HL-60 (cell line): ENCODE data around the gene SLC26A8.

ENCODE experiments used
- GABPA ChIP-seq: IDR thresholded peaks from 2 replicates; pipeline ENCODE4 v1.6.1; 2012; ENCODE audit warnings: low read depth
- POLR2AphosphoS5 ChIP-seq: IDR thresholded peaks from 2 replicates; pipeline ENCODE4 v1.6.1; 2012; ENCODE audit warnings: low read depth
- SPI1 ChIP-seq: IDR thresholded peaks from 2 replicates; pipeline ENCODE4 v1.6.1; 2012; ENCODE audit warnings: low read depth, mild to moderate bottlenecking, borderline replicate concordance
- TF ChIP-seq, protein P1 (sequence below): IDR thresholded peaks from one replicate; pipeline ENCODE4 v1.5.1; 2011; ENCODE audit warnings: low read length, control low read depth, inconsistent platforms; ENCODE audit not compliant: insufficient read depth
- TF ChIP-seq, protein P2 (sequence below): IDR thresholded peaks from 2 replicates; pipeline ENCODE4 v1.6.1; 2012; ENCODE audit warnings: low read depth; ENCODE audit not compliant: insufficient replicate concordance

DNA sequence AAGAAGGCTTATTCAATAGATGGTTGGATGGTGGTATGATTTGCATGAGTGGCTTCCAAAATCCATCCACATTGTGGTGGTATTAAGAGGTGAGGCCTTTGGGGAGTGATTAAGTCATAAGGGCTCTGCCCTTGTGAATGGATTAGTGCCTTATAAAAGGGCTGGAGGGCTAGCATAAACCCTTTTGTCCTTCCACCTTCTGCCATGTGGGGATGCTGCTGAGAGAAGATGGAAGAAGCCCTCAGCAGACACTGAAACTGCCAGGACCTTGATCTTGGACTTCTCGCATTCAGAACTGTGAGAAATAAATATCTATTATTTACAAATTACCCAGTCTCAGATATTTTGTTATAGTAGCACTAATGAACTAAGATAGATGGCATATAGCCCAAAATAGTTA is 75.7 kb downstream of the SLC26A8 start:
- TF ChIP-seq POLR2AphosphoS5 (no peak), GABPA (no peak), SPI1 (no peak)
- TF ChIP-seq, protein P1, sequence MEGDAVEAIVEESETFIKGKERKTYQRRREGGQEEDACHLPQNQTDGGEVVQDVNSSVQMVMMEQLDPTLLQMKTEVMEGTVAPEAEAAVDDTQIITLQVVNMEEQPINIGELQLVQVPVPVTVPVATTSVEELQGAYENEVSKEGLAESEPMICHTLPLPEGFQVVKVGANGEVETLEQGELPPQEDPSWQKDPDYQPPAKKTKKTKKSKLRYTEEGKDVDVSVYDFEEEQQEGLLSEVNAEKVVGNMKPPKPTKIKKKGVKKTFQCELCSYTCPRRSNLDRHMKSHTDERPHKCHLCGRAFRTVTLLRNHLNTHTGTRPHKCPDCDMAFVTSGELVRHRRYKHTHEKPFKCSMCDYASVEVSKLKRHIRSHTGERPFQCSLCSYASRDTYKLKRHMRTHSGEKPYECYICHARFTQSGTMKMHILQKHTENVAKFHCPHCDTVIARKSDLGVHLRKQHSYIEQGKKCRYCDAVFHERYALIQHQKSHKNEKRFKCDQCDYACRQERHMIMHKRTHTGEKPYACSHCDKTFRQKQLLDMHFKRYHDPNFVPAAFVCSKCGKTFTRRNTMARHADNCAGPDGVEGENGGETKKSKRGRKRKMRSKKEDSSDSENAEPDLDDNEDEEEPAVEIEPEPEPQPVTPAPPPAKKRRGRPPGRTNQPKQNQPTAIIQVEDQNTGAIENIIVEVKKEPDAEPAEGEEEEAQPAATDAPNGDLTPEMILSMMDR, result peak; percentile 17
- TF ChIP-seq, protein P2, sequence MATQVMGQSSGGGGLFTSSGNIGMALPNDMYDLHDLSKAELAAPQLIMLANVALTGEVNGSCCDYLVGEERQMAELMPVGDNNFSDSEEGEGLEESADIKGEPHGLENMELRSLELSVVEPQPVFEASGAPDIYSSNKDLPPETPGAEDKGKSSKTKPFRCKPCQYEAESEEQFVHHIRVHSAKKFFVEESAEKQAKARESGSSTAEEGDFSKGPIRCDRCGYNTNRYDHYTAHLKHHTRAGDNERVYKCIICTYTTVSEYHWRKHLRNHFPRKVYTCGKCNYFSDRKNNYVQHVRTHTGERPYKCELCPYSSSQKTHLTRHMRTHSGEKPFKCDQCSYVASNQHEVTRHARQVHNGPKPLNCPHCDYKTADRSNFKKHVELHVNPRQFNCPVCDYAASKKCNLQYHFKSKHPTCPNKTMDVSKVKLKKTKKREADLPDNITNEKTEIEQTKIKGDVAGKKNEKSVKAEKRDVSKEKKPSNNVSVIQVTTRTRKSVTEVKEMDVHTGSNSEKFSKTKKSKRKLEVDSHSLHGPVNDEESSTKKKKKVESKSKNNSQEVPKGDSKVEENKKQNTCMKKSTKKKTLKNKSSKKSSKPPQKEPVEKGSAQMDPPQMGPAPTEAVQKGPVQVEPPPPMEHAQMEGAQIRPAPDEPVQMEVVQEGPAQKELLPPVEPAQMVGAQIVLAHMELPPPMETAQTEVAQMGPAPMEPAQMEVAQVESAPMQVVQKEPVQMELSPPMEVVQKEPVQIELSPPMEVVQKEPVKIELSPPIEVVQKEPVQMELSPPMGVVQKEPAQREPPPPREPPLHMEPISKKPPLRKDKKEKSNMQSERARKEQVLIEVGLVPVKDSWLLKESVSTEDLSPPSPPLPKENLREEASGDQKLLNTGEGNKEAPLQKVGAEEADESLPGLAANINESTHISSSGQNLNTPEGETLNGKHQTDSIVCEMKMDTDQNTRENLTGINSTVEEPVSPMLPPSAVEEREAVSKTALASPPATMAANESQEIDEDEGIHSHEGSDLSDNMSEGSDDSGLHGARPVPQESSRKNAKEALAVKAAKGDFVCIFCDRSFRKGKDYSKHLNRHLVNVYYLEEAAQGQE, result no peak
